Measurements from ENCODE around the gene FILIP1L. TPM values are rescaled to one million over a fixed set of nuclear protein-coding genes. Genes with fewer than 3 reads are reported as not detected.

FILIP1L gene
- total and polyA plus RNA-seq, 7 donors: 9.2 to 274 (median 78.5) TPM

DNA sequence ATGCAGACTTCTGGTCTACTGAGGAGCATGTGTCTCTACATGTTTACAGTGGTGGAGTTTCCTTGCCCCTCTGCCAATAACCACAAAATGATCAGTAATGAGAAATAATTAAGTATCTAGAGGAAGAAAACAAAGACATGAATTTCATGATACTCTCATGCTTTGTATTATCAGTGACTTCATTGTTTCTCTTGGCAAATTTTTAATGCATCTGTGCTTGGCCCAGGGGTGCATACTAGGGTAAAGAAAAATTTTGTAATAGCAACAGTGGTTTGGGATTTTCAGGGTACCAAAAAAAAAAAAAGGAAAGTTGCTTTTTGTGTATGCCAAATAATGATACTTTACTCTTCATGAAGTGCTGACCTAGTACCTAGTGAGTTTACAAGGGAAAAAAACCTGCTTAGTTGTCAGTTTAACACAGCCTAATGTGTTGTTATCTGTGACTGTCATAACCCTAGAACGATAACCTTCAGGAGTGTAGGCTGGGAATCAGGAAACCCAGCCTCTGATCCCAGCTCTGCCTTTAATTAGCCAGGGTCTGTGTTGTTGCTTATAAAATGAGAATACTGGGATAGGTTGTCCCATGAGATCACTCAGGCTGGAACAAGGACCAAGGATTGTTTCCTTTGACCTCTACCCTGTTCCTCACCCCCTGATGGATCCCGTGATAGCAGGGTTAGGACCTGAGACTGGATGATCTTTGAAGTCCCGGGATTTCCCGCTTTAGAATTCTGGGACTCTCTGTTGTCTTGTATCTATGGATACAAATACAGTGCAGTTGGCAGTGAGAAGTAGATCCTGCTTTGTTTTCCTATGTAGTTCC is 179.1 kb downstream of the FILIP1L start:
- WGBS, 3 donors: 28 to 34% (median 31%) methylated on average over 4 of the region's 4 CpGs
- intact Hi-C loops (cut with DNase I): no loop called here
- Histone ChIP-seq H3K36me3 (ENCODE audit: insufficient read depth in 1 of 2, low read depth in 1 of 2) (peaks cover 0 to 4% of the 10 kb centered on the region in 2 donors), H3K4me3 (no peak overlapping the region), H3K4me1 (peaks cover 44% of the 10 kb centered on the region), H3K9me3 (no peaks in the 10 kb centered on the region), H3K27me3 (ENCODE audit: insufficient read depth in 3 of 3, low read length in 2 of 3) (no peaks in the 10 kb centered on the region), H3K27ac (peak overlapping the region; percentile 61)
- TF ChIP-seq, protein P1, sequence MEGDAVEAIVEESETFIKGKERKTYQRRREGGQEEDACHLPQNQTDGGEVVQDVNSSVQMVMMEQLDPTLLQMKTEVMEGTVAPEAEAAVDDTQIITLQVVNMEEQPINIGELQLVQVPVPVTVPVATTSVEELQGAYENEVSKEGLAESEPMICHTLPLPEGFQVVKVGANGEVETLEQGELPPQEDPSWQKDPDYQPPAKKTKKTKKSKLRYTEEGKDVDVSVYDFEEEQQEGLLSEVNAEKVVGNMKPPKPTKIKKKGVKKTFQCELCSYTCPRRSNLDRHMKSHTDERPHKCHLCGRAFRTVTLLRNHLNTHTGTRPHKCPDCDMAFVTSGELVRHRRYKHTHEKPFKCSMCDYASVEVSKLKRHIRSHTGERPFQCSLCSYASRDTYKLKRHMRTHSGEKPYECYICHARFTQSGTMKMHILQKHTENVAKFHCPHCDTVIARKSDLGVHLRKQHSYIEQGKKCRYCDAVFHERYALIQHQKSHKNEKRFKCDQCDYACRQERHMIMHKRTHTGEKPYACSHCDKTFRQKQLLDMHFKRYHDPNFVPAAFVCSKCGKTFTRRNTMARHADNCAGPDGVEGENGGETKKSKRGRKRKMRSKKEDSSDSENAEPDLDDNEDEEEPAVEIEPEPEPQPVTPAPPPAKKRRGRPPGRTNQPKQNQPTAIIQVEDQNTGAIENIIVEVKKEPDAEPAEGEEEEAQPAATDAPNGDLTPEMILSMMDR (IDR thresholded peaks at IDR 0.05): no peak
- peak in 3 of 4 donors; percentile 5 to 16 (median 10) for ATAC-seq
- DNase-seq: no peak

DNA sequence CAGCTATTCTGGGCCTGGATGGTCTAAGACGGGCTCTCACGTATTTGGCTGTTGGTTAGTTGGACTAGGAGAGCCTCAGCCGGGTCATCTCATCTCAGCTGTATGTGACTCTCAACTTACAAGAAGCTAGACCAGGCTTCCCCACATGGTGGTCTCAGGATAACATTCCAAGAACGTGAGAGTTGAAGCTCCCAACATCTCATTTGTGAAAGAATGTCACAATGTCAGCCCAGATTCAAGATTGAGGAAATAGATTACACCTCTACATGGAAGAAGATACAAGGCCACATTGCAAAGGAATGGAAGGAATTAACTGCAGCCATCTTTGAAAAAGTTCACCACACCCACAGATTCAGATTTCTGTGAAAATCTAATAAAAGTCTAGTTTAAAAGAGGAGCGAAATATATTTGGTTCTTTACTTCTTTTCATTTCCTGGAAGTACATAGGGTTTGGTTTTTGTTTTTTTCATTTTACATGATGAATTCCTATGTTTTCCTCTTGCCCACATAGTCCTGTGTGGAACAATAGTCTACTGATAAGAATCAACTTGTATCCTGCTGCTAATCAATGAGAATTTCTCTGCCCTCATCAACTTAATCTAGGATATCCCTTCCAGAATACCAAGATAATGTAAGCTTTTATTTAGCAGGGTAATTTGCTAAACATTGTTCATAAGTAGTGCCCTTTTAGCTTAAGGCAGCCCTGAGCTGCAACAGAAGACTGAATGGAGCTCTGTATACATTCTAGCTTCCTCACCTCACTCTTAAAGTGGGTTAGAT is 180.1 kb downstream of the FILIP1L start:
- Histone ChIP-seq H3K9me3 (no peaks in the 10 kb centered on the region), H3K27ac (peak overlapping the region; percentile 61), H3K4me1 (peaks cover 45% of the 10 kb centered on the region), H3K36me3 (ENCODE audit: insufficient read depth in 1 of 2, low read depth in 1 of 2) (peaks cover 0 to 4% of the 10 kb centered on the region in 2 donors), H3K27me3 (ENCODE audit: insufficient read depth in 3 of 3, low read length in 2 of 3) (no peaks in the 10 kb centered on the region), H3K4me3 (no peak overlapping the region)
- intact Hi-C loops (cut with DNase I): no loop called here
- DNase-seq: no peak
- TF ChIP-seq, protein P1 (IDR thresholded peaks at IDR 0.05): no peak
- ATAC-seq: no peak
- WGBS, 3 donors: 54 to 79% (median 65%) methylated on average over 5 of the region's 5 CpGs

DNA sequence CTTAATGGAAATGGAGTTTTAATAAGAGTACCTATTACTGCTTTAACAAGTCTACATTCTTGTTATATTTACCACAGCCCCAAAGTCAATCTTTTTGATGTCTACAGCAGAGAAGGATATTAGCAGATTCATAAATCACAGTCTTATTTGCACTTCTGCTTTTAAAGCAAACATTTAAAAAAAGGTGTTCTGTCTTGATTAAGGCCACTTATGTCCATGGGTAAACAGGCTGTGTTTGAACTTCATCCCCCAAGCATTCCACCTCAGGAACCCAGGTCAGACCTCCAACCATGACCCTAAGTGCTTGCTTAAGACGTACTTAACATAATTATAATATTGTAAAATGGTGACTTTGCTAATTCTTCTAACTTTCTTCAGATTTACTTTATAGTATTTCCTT is 183.2 kb downstream of the FILIP1L start:
- no peak overlapping the region for H3K4me3 ChIP-seq
- peaks cover 0 to 12% of the 10 kb centered on the region in 2 donors for H3K36me3 ChIP-seq (ENCODE audit: insufficient read depth in 1 of 2, low read depth in 1 of 2)
- whole genome bisulfite sequencing, 3 donors: 88 to 90% (median 90%) methylated on average over 1 of the region's 1 CpG
- peaks cover 36% of the 10 kb centered on the region for H3K4me1 ChIP-seq
- ATAC-seq (no peak), DNase-seq (no peak)
- peak overlapping the region; percentile 50 for H3K27ac ChIP-seq
- TF ChIP-seq, protein P1 (IDR thresholded peaks at IDR 0.05): no peak
- intact Hi-C loops (cut with DNase I): no loop called here
- H3K9me3 ChIP-seq: no peaks in the 10 kb centered on the region
- no peaks in the 10 kb centered on the region for H3K27me3 ChIP-seq (ENCODE audit: insufficient read depth in 3 of 3, low read length in 2 of 3)

DNA sequence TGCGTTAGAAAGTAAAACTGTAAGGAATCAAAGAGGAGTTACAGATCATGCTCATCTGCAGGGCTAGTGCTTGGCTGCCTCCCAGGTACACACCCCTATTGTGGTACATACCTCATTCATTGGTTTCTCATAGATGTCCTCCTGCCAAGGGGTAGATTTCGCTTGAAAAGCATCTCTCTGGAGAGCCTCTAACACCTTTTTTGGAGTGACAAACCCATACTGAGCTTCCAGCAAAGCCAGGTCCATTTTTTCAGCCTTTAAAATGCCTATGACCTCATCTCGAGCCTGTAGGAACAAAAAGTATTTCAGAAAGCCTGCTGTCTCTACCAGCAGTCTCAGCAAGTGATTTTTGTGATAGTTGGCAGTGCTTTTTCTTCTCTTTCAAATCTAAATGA is 184.6 kb downstream of the FILIP1L start:
- no peak overlapping the region for H3K4me3 ChIP-seq
- peaks cover 45% of the 10 kb centered on the region for H3K4me1 ChIP-seq
- no peaks in the 10 kb centered on the region for H3K27me3 ChIP-seq (ENCODE audit: insufficient read depth in 3 of 3, low read length in 2 of 3)
- ATAC-seq: peak; percentile 31 to 69 (median 64)
- H3K27ac ChIP-seq: peak overlapping the region; percentile 50
- DNase-seq: peak; percentile 53 to 65
- no peaks in the 10 kb centered on the region for H3K9me3 ChIP-seq
- intact Hi-C loops (cut with DNase I): no loop called here
- TF ChIP-seq, protein P1 (IDR thresholded peaks at IDR 0.05): no peak
- WGBS, 3 donors: 28 to 44% (median 41%) methylated on average over 3 of the region's 3 CpGs
- H3K36me3 ChIP-seq (ENCODE audit: insufficient read depth in 1 of 2, low read depth in 1 of 2): peaks cover 0 to 18% of the 10 kb centered on the region in 2 donors
